ENCODE measurements around the gene PSORS1C1.
"Not testable (repeated sequence)": the region's sequence is repeated elsewhere in the genome, so short reads cannot be mapped to it uniquely, and the experiment has no call there.

DNA sequence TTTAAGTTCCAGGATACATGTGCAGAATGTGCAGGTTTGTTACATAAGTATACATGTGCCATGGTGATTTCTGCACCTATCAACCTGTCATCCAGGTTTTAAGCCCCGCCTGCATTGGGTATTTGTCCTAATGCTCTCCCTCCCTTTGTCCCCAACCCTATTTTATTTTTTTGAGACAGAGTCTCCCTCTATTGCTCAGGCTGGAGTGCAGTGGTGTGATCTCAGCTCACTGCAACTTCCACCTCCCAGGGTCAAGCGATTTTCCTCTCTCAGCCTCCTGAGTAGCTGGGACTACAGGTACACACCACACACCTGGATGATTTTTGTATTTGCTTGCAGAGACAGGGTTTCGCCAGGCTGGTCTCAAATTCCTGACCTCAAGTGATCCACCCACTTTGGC, 74.6 kb downstream of the PSORS1C1 start:
- TF ChIP-seq, protein P1, sequence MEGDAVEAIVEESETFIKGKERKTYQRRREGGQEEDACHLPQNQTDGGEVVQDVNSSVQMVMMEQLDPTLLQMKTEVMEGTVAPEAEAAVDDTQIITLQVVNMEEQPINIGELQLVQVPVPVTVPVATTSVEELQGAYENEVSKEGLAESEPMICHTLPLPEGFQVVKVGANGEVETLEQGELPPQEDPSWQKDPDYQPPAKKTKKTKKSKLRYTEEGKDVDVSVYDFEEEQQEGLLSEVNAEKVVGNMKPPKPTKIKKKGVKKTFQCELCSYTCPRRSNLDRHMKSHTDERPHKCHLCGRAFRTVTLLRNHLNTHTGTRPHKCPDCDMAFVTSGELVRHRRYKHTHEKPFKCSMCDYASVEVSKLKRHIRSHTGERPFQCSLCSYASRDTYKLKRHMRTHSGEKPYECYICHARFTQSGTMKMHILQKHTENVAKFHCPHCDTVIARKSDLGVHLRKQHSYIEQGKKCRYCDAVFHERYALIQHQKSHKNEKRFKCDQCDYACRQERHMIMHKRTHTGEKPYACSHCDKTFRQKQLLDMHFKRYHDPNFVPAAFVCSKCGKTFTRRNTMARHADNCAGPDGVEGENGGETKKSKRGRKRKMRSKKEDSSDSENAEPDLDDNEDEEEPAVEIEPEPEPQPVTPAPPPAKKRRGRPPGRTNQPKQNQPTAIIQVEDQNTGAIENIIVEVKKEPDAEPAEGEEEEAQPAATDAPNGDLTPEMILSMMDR (IDR thresholded peaks at IDR 0.05) = not testable (repeated sequence)
- TF ChIP-seq POLR2A (IDR thresholded peaks at IDR 0.05) = not testable (repeated sequence)
